HCT116 (cell line): ENCODE measurements around the gene CCDC106. TPM values are rescaled to one million over a fixed set of nuclear protein-coding genes. Genes with fewer than 3 reads are reported as not detected.

Source experiments
- ATAC-seq: fragments of 200-7000 bp; cut with Tn5 transposase; 2 replicates; pipeline ENCODE4 v1.9.1; 2020; ENCODE audit warnings: mild to moderate bottlenecking, moderate library complexity
- BruUV-seq: library from RNA; stranded (reverse); fragments of 400-500 nt; replicated peaks from 2 replicates; lab custom pipeline; 2021; lab: Mats Ljungman, UMichigan
- CTCF ChIA-PET: fragments of 300-600 bp; sonication (Branson Sonifier 250); formaldehyde crosslinking; loops from one replicate; lab custom pipeline; 2021; ENCODE audit warnings: antibody characterized with exemption; lab: Charles Lee
- POLR2A ChIA-PET: fragments of 300-600, 350-600 bp; sonication (Branson Sonifier 250); formaldehyde crosslinking; loops from one replicate; lab custom pipeline; 2021; ENCODE audit warnings: antibody characterized with exemption; lab: Charles Lee
- RAD21 ChIA-PET, 2 experiments: fragments of 300-600 bp; sonication (Branson Sonifier 250); formaldehyde crosslinking; loops; one replicate each; lab custom pipeline; 2023; ENCODE audit warnings: low total read pairs in 2 of 2; ENCODE audit not compliant: uncharacterized antibody in 2 of 2, unreplicated experiment in 2 of 2, low non-redundant PET in 1 of 2; lab: Charles Lee
- DNase-seq: peaks from one replicate; pipeline ENCODE4 v3.0.0-alpha.2; 2010; ENCODE audit warnings: low read depth, low spot score
- H2AFZ ChIP-seq: fragments of 200-600 bp; shearing (Covaris generic), sonication (generic); 2 replicates; pipeline ENCODE4 v1.6.1; 2017; ENCODE audit warnings: low read depth, mixed run types, mixed read lengths, antibody characterized with exemption, low read length; ENCODE audit not compliant: poor library complexity, severe bottlenecking
- H3K27ac ChIP-seq: 2 replicates; pipeline ENCODE4 v1.5.1; 2012; ENCODE audit warnings: low read depth, low read length
- H3K27me3 ChIP-seq: fragments of 200-600 bp; sonication (generic); 2 replicates; pipeline ENCODE4 v1.6.1; 2016; ENCODE audit warnings: mixed run types, low read length, mixed read lengths; ENCODE audit not compliant: insufficient read depth
- H3K36me3 ChIP-seq, 2 experiments: fragments of 200-500 bp in 1 of 2; fragments of 200-600 bp in 1 of 2; sonication (Bioruptor generic) in 1 of 2; sonication (generic) in 1 of 2; 2 replicates each; pipeline versions ENCODE4 v1.5.1 to v1.6.1; 2014 to 2016; ENCODE audit warnings: low read length in 2 of 2, inconsistent platforms in 1 of 2, mixed read lengths in 1 of 2, mixed run types in 1 of 2; ENCODE audit not compliant: insufficient read depth in 2 of 2, control insufficient read depth in 1 of 2
- H3K4me1 ChIP-seq, 2 experiments: fragments of 200-600 bp in 1 of 2; sonication (generic) in 1 of 2; 2 replicates each; pipeline versions ENCODE4 v1.5.1 to v1.6.1; 2012 to 2017; ENCODE audit warnings: low read length in 2 of 2, inconsistent platforms in 1 of 2, mild to moderate bottlenecking in 1 of 2, mixed read lengths in 1 of 2, mixed run types in 1 of 2, moderate library complexity in 1 of 2; ENCODE audit not compliant: insufficient read depth in 2 of 2, control insufficient read depth in 1 of 2
- H3K4me2 ChIP-seq: fragments of 200-600 bp; sonication (generic); 2 replicates; pipeline ENCODE4 v1.6.1; 2017; ENCODE audit warnings: mixed run types, low read length, mixed read lengths
- H3K4me3 ChIP-seq, 2 experiments: fragments of 200-600 bp in 1 of 2; sonication (generic) in 1 of 2; replicated peaks in 1 of 2; 2 replicates each; pipeline ENCODE4 v1.5.1; 2011 to 2016; ENCODE audit warnings: low read length in 2 of 2, control low read depth in 1 of 2, low read depth in 1 of 2, mild to moderate bottlenecking in 1 of 2, mixed read lengths in 1 of 2, mixed run types in 1 of 2
- H3K79me2 ChIP-seq: fragments of 200-600 bp; sonication (generic); 2 replicates; pipeline ENCODE4 v1.6.1; 2017; ENCODE audit warnings: mild to moderate bottlenecking, mixed run types, low read length, moderate library complexity, mixed read lengths; ENCODE audit not compliant: insufficient read depth
- H3K9ac ChIP-seq: fragments of 200-600 bp; sonication (generic); 2 replicates; pipeline ENCODE4 v1.6.1; 2016; ENCODE audit warnings: low read length, mixed read lengths
- H3K9me2 ChIP-seq: fragments of 200-600 bp; sonication (generic), shearing (Covaris generic); 2 replicates; pipeline ENCODE4 v1.6.1; 2017; ENCODE audit warnings: mixed run types, mild to moderate bottlenecking, moderate library complexity; ENCODE audit not compliant: insufficient read depth
- H3K9me3 ChIP-seq, 2 experiments: fragments of 200-500 bp in 1 of 2; fragments of 200-600 bp in 1 of 2; sonication (Bioruptor generic) in 1 of 2; sonication (generic) in 1 of 2; 2 replicates each; pipeline ENCODE4 v1.6.1; 2014 to 2017; ENCODE audit warnings: low read length in 2 of 2, mixed read lengths in 2 of 2, inconsistent platforms in 1 of 2, low read depth in 1 of 2, mild to moderate bottlenecking in 1 of 2, mixed run types in 1 of 2, moderate library complexity in 1 of 2; ENCODE audit not compliant: control insufficient read depth in 1 of 2, insufficient read depth in 1 of 2
- H4K20me1 ChIP-seq: fragments of 200-600 bp; sonication (generic), shearing (Covaris generic); 2 replicates; pipeline ENCODE4 v1.6.1; 2017; ENCODE audit warnings: mixed run types, mild to moderate bottlenecking, moderate library complexity; ENCODE audit not compliant: insufficient read depth
- ATF3 ChIP-seq: IDR thresholded peaks from 2 replicates; pipeline ENCODE4 v1.6.1; 2012
- CBX3 ChIP-seq: IDR thresholded peaks from 2 replicates; pipeline ENCODE4 v1.6.1; 2012; ENCODE audit warnings: low read depth
- CEBPB ChIP-seq: IDR thresholded peaks from 2 replicates; pipeline ENCODE4 v1.6.1; 2012; ENCODE audit warnings: low read depth
- CTCF ChIP-seq, 3 experiments: fragments of 200-600 bp in 1 of 3; sonication (generic) in 1 of 3; IDR thresholded peaks in 2 of 3; conservative IDR thresholded peaks in 1 of 3; 2 replicates each; pipeline ENCODE4 v1.5.1; 2012 to 2017; ENCODE audit warnings: low read depth in 2 of 3, low read length in 2 of 3, antibody characterized with exemption in 1 of 3, borderline replicate concordance in 1 of 3, control low read depth in 1 of 3, mild to moderate bottlenecking in 1 of 3, mixed read lengths in 1 of 3, mixed run types in 1 of 3, moderate library complexity in 1 of 3; ENCODE audit not compliant: insufficient read depth in 1 of 3
- EGR1 ChIP-seq: IDR thresholded peaks from 2 replicates; pipeline ENCODE4 v1.6.1; 2012; ENCODE audit warnings: low read depth
- ELF1 ChIP-seq: IDR thresholded peaks from 2 replicates; pipeline ENCODE4 v1.6.1; 2012; ENCODE audit warnings: low read depth, borderline replicate concordance
- EZH2 ChIP-seq: fragments of 200-600 bp; sonication (generic); IDR thresholded peaks from 2 replicates; pipeline ENCODE4 v1.6.1; 2017; ENCODE audit warnings: antibody characterized with exemption, mixed run types
- EZH2phosphoT487 ChIP-seq: fragments of 200-600 bp; IDR thresholded peaks from 2 replicates; pipeline ENCODE4 v1.6.1; 2018; ENCODE audit warnings: antibody characterized with exemption, borderline replicate concordance
- FOSL1 ChIP-seq: IDR thresholded peaks from 2 replicates; pipeline ENCODE4 v1.6.1; 2012; ENCODE audit warnings: low read depth
- JUND ChIP-seq: IDR thresholded peaks from 2 replicates; pipeline ENCODE4 v1.6.1; 2012
- RAD21 ChIP-seq: IDR thresholded peaks from 2 replicates; pipeline ENCODE4 v1.6.1; 2012; ENCODE audit warnings: low read depth, mild to moderate bottlenecking
- REST ChIP-seq: IDR thresholded peaks from 2 replicates; pipeline ENCODE4 v1.6.1; 2012; ENCODE audit warnings: low read depth
- SIN3A ChIP-seq: IDR thresholded peaks from 2 replicates; pipeline ENCODE4 v1.6.1; 2012; ENCODE audit warnings: low read depth
- SP1 ChIP-seq: IDR thresholded peaks from 2 replicates; pipeline ENCODE4 v1.6.1; 2012; ENCODE audit warnings: low read depth
- SRF ChIP-seq: IDR thresholded peaks from 2 replicates; pipeline ENCODE4 v1.6.1; 2012; ENCODE audit warnings: low read depth
- TCF7L2 ChIP-seq: IDR thresholded peaks from 2 replicates; pipeline ENCODE4 v1.7.0; 2011; ENCODE audit warnings: borderline replicate concordance, inconsistent platforms; ENCODE audit not compliant: insufficient read depth, insufficient read length; ENCODE audit errors: extremely low read depth
- YY1 ChIP-seq: IDR thresholded peaks from 2 replicates; pipeline ENCODE4 v1.6.1; 2011; ENCODE audit warnings: low read length, low read depth, moderate library complexity, mild to moderate bottlenecking; ENCODE audit not compliant: insufficient replicate concordance; ENCODE audit errors: extremely low read depth
- ZBTB33 ChIP-seq: IDR thresholded peaks from 2 replicates; pipeline ENCODE4 v1.6.1; 2011; ENCODE audit warnings: mild to moderate bottlenecking, low read length, moderate library complexity; ENCODE audit not compliant: insufficient replicate concordance; ENCODE audit errors: extremely low read depth
- ZFX ChIP-seq: fragments of 450-650 bp; IDR thresholded peaks from 2 replicates; pipeline ENCODE4 v1.6.1; 2017
- ZNF274 ChIP-seq: fragments of 200-500 bp; sonication (Bioruptor generic); IDR thresholded peaks from 2 replicates; pipeline ENCODE4 v1.6.1; 2014; ENCODE audit warnings: mild to moderate bottlenecking, low read depth, low read length, inconsistent platforms
- intact Hi-C: fragments of 100-400 bp; cut with micrococcal nuclease; formaldehyde crosslinking; loops from 2 replicates; pipeline ENCODE4 v1.10.0; 2022
- total RNA-seq: library from RNA; stranded (reverse); gene quantifications from one replicate; pipeline ENCODE4 v1.2.1, GENCODE V29; 2021; ENCODE audit not compliant: unreplicated experiment

Gene CCDC106
- total RNA-seq, 1 experiment from 2014 or later, result 1.0 TPM

- intact Hi-C loops, result no loop called here
- Histone ChIP-seq H3K9ac (no peak overlapping the region), H3K79me2 (no peaks in the 10 kb centered on the region), H3K9me2 (no peaks in the 10 kb centered on the region), H4K20me1 (no peaks in the 10 kb centered on the region), H3K4me2 (no peak overlapping the region), H3K27ac (no peak overlapping the region), H3K9me3 (no peaks in the 10 kb centered on the region), H3K36me3 (peaks cover 5 to 18% of the 10 kb centered on the region in 2 experiments; a peak in 3 of 4 replicates), H3K4me1 (no peaks in the 10 kb centered on the region), H3K27me3 (no peaks in the 10 kb centered on the region), H2AFZ (no peak overlapping the region), H3K4me3 (no peak overlapping the region)
- ChIA-PET POLR2A (no interaction called here), RAD21 (no interaction called here), CTCF (interaction anchor here (1.0 kb wide), 1 partner anchor 107 kb away, joined by 5 read pairs; no protein-coding TSS in a partner anchor)
- no TSS peak for BruUV-seq
- no peak for DNase-seq
- no peak for TF ChIP-seq SIN3A
- TF ChIP-seq CTCF (IDR thresholded peaks at IDR 0.05 in 2 of 3, conservative IDR thresholded peaks at IDR 0.05 in 1 of 3; ENCODE audit: borderline replicate concordance in 1 of 3, insufficient read depth in 1 of 3, low read depth in 2 of 3, low read length in 2 of 3), result no peak
- no peak for TF ChIP-seq FOSL1
- no peak for TF ChIP-seq ZBTB33
- TF ChIP-seq SRF, result no peak
- TF ChIP-seq ZFX, result no peak
- TF ChIP-seq RAD21, result no peak
- TF ChIP-seq REST, result no peak
- no peak for TF ChIP-seq YY1
- no peak for TF ChIP-seq JUND
- no peak for TF ChIP-seq CBX3
- no peak for TF ChIP-seq EZH2phosphoT487
- TF ChIP-seq SP1, result no peak
- TF ChIP-seq EGR1, result no peak
- no peak for TF ChIP-seq ATF3
- no peak for TF ChIP-seq CEBPB
- TF ChIP-seq ELF1, result no peak
- no peak for TF ChIP-seq EZH2
- TF ChIP-seq ZNF274, result no peak
- TF ChIP-seq TCF7L2, result no peak
- no peak for ATAC-seq
These were observed 54.2 kb downstream of the CCDC106 start for GRCh38 chr19:55702131-55702627.
